Neural progenitor cell (in vitro differentiated cells): ENCODE measurements around the gene USP9X. TPM values are rescaled to one million over a fixed set of nuclear protein-coding genes. Genes with fewer than 3 reads are reported as not detected.

Source experiments
- DNase-seq: peaks from one replicate; pipeline ENCODE4 v3.0.0-alpha.2; 2016; ENCODE audit warnings: low spot score
- H2AFZ ChIP-seq: fragments of 200-600 bp; sonication (generic); replicated peaks from 2 replicates; pipeline ENCODE4 v1.6.1; 2016; ENCODE audit warnings: antibody characterized with exemption
- H3F3A ChIP-seq: fragments of 200-600 bp; sonication (generic); 2 replicates; pipeline ENCODE4 v1.6.1; 2016; ENCODE audit warnings: antibody characterized with exemption, low read depth
- H3K27ac ChIP-seq: fragments of 200-600 bp; sonication (generic); 2 replicates; pipeline ENCODE4 v1.5.1; 2016; ENCODE audit warnings: mild to moderate bottlenecking
- H3K27me3 ChIP-seq: fragments of 200-600 bp; sonication (generic); 2 replicates; pipeline ENCODE4 v1.6.1; 2016; ENCODE audit warnings: mild to moderate bottlenecking, moderate library complexity
- H3K36me3 ChIP-seq: fragments of 200-600 bp; sonication (generic); 2 replicates; pipeline ENCODE4 v1.5.1; 2016
- H3K4me1 ChIP-seq: fragments of 200-600 bp; sonication (generic); 2 replicates; pipeline ENCODE4 v1.6.1; 2016; ENCODE audit warnings: mixed run types
- H3K4me2 ChIP-seq: fragments of 200-600 bp; sonication (generic); 2 replicates; pipeline ENCODE4 v1.6.1; 2016
- H3K4me3 ChIP-seq: fragments of 200-600 bp; sonication (generic); 2 replicates; pipeline ENCODE4 v1.5.1; 2016
- H3K79me2 ChIP-seq: fragments of 200-600 bp; sonication (generic); 2 replicates; pipeline ENCODE4 v1.6.1; 2016; ENCODE audit warnings: low read depth
- H3K9ac ChIP-seq: fragments of 200-600 bp; sonication (generic); 2 replicates; pipeline ENCODE4 v1.6.1; 2016
- H3K9me3 ChIP-seq: fragments of 200-600 bp; sonication (generic); 2 replicates; pipeline ENCODE4 v1.5.1; 2016; ENCODE audit warnings: low read depth
- H4K20me1 ChIP-seq: fragments of 200-600 bp; sonication (generic); 2 replicates; pipeline ENCODE4 v1.6.1; 2016; ENCODE audit warnings: low read depth
- H3K27ac Mint-ChIP-seq: 3 replicates; pipeline ENCODE4 v1.8.0; 2021; ENCODE audit warnings: mixed read lengths
- H3K27me3 Mint-ChIP-seq: 2 replicates; pipeline ENCODE4 v1.8.0; 2022; ENCODE audit warnings: low read depth, mild to moderate bottlenecking, inconsistent platforms, moderate library complexity, mixed read lengths; ENCODE audit not compliant: insufficient read depth
- H3K36me3 Mint-ChIP-seq: 3 replicates; pipeline ENCODE4 v1.8.0; 2021; ENCODE audit warnings: mixed read lengths
- H3K4me1 Mint-ChIP-seq: 3 replicates; pipeline ENCODE4 v1.8.0; 2021; ENCODE audit warnings: mixed read lengths
- H3K4me3 Mint-ChIP-seq: 3 replicates; pipeline ENCODE4 v1.8.0; 2021; ENCODE audit warnings: mild to moderate bottlenecking, moderate library complexity, mixed read lengths
- H3K9me3 Mint-ChIP-seq: 3 replicates; pipeline ENCODE4 v1.8.0; 2020; ENCODE audit warnings: mixed read lengths
- CTCF ChIP-seq: fragments of 200-600 bp; sonication (generic); IDR thresholded peaks from 2 replicates; pipeline ENCODE4 v1.5.1; 2017; ENCODE audit warnings: antibody characterized with exemption, mild to moderate bottlenecking
- EZH2 ChIP-seq: fragments of 200-600 bp; sonication (generic); IDR thresholded peaks from 2 replicates; pipeline ENCODE4 v1.6.1; 2017; ENCODE audit warnings: antibody characterized with exemption, mild to moderate bottlenecking, moderate library complexity
- EZH2phosphoT487 ChIP-seq: fragments of 200-600 bp; sonication (generic); IDR thresholded peaks from 2 replicates; pipeline ENCODE4 v1.6.1; 2017; ENCODE audit warnings: antibody characterized with exemption
- total RNA-seq: library from RNA; depleted of rRNA; stranded (reverse); fragments of >200 nt; gene quantifications from 2 replicates; pipeline ENCODE4 v1.2.3, GENCODE V29; 2015; ENCODE audit warnings: low replicate concordance

Gene USP9X
- total RNA-seq, 1 donor from 2014 or later = 115 TPM

GRCh38 chrX:41076742-41077141, 8.5 kb upstream of the USP9X start:
- H3K4me1 Mint-ChIP-seq = no peaks in the 10 kb centered on the region
- no peak overlapping the region for H3K4me3 ChIP-seq
- H4K20me1 ChIP-seq = no peaks in the 10 kb centered on the region
- no peaks in the 10 kb centered on the region for H3K27me3 Mint-ChIP-seq
- H3K27me3 ChIP-seq = no peaks in the 10 kb centered on the region
- no peak overlapping the region for H3K9ac ChIP-seq
- DNase-seq = no peak
- no peaks in the 10 kb centered on the region for H3K4me1 ChIP-seq
- H3F3A ChIP-seq = no peaks in the 10 kb centered on the region
- H3K4me2 ChIP-seq = no peak overlapping the region
- no peak overlapping the region for H2AFZ ChIP-seq
- no peak for TF ChIP-seq EZH2phosphoT487
- TF ChIP-seq CTCF = no peak
- no peak for TF ChIP-seq EZH2
- no peaks in the 10 kb centered on the region for H3K9me3 Mint-ChIP-seq
- no peak overlapping the region for H3K27ac Mint-ChIP-seq
- H3K36me3 ChIP-seq = no peaks in the 10 kb centered on the region
- H3K79me2 ChIP-seq = no peaks in the 10 kb centered on the region
- no peaks in the 10 kb centered on the region for H3K9me3 ChIP-seq
- H3K4me3 Mint-ChIP-seq = no peak overlapping the region
- H3K27ac ChIP-seq = no peak overlapping the region
- no peaks in the 10 kb centered on the region for H3K36me3 Mint-ChIP-seq

- H3K4me3 ChIP-seq = no peak overlapping the region
- H4K20me1 ChIP-seq = peaks cover 4% of the 10 kb centered on the region
- no peaks in the 10 kb centered on the region for H3K4me1 ChIP-seq
- Mint-ChIP-seq H3K27me3 (no peaks in the 10 kb centered on the region), H3K9me3 (no peaks in the 10 kb centered on the region), H3K4me1 (peaks cover 3% of the 10 kb centered on the region), H3K4me3 (no peak overlapping the region), H3K27ac (no peak overlapping the region), H3K36me3 (no peaks in the 10 kb centered on the region)
- peaks cover 9% of the 10 kb centered on the region for H3F3A ChIP-seq
- H3K9ac ChIP-seq = no peak overlapping the region
- H3K79me2 ChIP-seq = peaks cover 20% of the 10 kb centered on the region
- DNase-seq = no peak
- H3K27ac ChIP-seq = no peak overlapping the region
- H3K27me3 ChIP-seq = no peaks in the 10 kb centered on the region
- no peak overlapping the region for H3K4me2 ChIP-seq
- H3K36me3 ChIP-seq = no peaks in the 10 kb centered on the region
- TF ChIP-seq EZH2phosphoT487 (no peak), CTCF (no peak), EZH2 (no peak)
- no peak overlapping the region for H2AFZ ChIP-seq
- H3K9me3 ChIP-seq = no peaks in the 10 kb centered on the region
These were observed 3.4 kb upstream of the USP9X start for GRCh38 chrX:41081821-41082220.

- Histone ChIP-seq H2AFZ (no peak overlapping the region), H3K27ac (no peak overlapping the region), H3K36me3 (no peaks in the 10 kb centered on the region), H3K4me2 (no peak overlapping the region), H3K79me2 (peaks cover 30% of the 10 kb centered on the region), H3K9ac (no peak overlapping the region), H3F3A (peaks cover 9% of the 10 kb centered on the region), H3K9me3 (no peaks in the 10 kb centered on the region), H3K4me1 (no peaks in the 10 kb centered on the region), H3K27me3 (no peaks in the 10 kb centered on the region), H3K4me3 (no peak overlapping the region), H4K20me1 (peaks cover 14% of the 10 kb centered on the region)
- Mint-ChIP-seq H3K4me3 (no peak overlapping the region), H3K4me1 (peaks cover 3% of the 10 kb centered on the region), H3K27me3 (no peaks in the 10 kb centered on the region), H3K27ac (no peak overlapping the region), H3K9me3 (no peaks in the 10 kb centered on the region), H3K36me3 (no peaks in the 10 kb centered on the region)
- no peak for DNase-seq
- TF ChIP-seq CTCF (no peak), EZH2phosphoT487 (no peak), EZH2 (no peak)
These were observed 2.5 kb upstream of the USP9X start for GRCh38 chrX:41082783-41083182.
